ENCODE data around the gene SMIM23. TPM values are rescaled to one million over a fixed set of nuclear protein-coding genes. Genes with fewer than 3 reads are reported as not detected.

Gene SMIM23
- total RNA-seq, 1 experiment from 2014 or later = not detected

DNA sequence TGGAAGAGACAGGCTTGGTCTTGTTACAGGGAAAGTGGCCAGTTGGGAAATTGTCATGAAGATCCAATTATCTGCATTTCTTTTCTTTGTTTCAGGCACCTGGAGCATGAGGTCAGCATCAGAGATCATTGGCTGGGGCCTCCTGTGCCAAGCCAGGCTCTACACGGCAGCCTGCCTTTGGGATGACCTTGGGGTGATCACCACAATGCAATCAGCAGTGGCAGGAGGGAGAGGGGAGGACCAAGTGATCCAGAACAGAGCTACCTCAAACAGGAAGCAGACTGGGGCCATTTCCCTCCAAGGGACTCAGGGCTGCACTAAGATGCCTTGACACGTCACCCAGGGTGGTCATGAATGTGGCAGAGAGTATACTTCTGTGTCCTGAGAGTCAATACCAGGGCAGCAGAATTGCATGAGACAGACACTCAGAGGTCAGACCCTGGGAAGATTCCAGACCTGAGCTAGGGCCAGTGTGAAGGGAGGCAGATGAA lies 8.9 kb downstream of the SMIM23 start:
- H3K9me3 ChIP-seq (ENCODE audit: control insufficient read depth, insufficient read depth, low read depth, low read length) = no peaks in the 10 kb centered on the region
- intact Hi-C loops (cut with micrococcal nuclease; ENCODE audit: unreplicated experiment) (no loop called here), in situ Hi-C loops (cut with HindIII; ENCODE audit: low pct_unique_long_range_greater_than_20kb, low sequenced_read_pairs) (no loop called here)
- ATAC-seq (no peak), DNase-seq (ENCODE audit: low read depth, low spot score) (no peak)
- CTCF ChIA-PET = no interaction called here
- H3K27ac ChIP-seq (ENCODE audit: low read length) = no peak overlapping the region
- TF ChIP-seq POLR2AphosphoS5 (IDR thresholded peaks at IDR 0.05; ENCODE audit: low read depth, low read length) (no peak), TCF7L2 (IDR thresholded peaks at IDR 0.05; ENCODE audit: low read depth, low read length) (no peak), SIN3A (IDR thresholded peaks at IDR 0.05; ENCODE audit: borderline replicate concordance, insufficient read depth, low read depth, low read length) (no peak), CTCF (IDR thresholded peaks at IDR 0.05) (no peak), REST (IDR thresholded peaks at IDR 0.05; ENCODE audit: insufficient read depth in 1 of 2, low read depth in 2 of 2, low read length in 1 of 2) (no peak)
- no peak overlapping the region for H3K4me3 ChIP-seq (ENCODE audit: low read depth in 2 of 2, low read length in 2 of 2)
- no peaks in the 10 kb centered on the region for H3K36me3 ChIP-seq (ENCODE audit: control insufficient read depth, insufficient read depth, low read length)
- BruUV-seq (replicated peaks) = no TSS peak
- POLR2A ChIA-PET = no interaction called here
- H3K4me1 ChIP-seq (ENCODE audit: control insufficient read depth, insufficient read depth, low read length) = no peaks in the 10 kb centered on the region
- H3K27me3 ChIP-seq (ENCODE audit: control insufficient read depth, insufficient read depth, low read length) = 0 out of 2 replicates have a peak, but pooled peaks cover 2% of the 10 kb centered on the region

GRCh38 chr5:171795381-171795780 lies 9.8 kb downstream of the SMIM23 start:
- intact Hi-C loops (cut with micrococcal nuclease; ENCODE audit: unreplicated experiment) = no loop called here
- Histone ChIP-seq H3K4me1 (ENCODE audit: control insufficient read depth, insufficient read depth, low read length) (no peaks in the 10 kb centered on the region), H3K36me3 (ENCODE audit: control insufficient read depth, insufficient read depth, low read length) (no peaks in the 10 kb centered on the region), H3K27me3 (ENCODE audit: control insufficient read depth, insufficient read depth, low read length) (0 out of 2 replicates have a peak, but pooled peaks cover 2% of the 10 kb centered on the region), H3K9me3 (ENCODE audit: control insufficient read depth, insufficient read depth, low read depth, low read length) (no peaks in the 10 kb centered on the region), H3K27ac (ENCODE audit: low read length) (no peak overlapping the region), H3K4me3 (ENCODE audit: low read depth in 2 of 2, low read length in 2 of 2) (no peak overlapping the region)
- no peak for DNase-seq (ENCODE audit: low read depth, low spot score)
- BruUV-seq (replicated peaks) = no TSS peak
- ATAC-seq = no peak
- in situ Hi-C loops (cut with HindIII; ENCODE audit: low pct_unique_long_range_greater_than_20kb, low sequenced_read_pairs) = no loop called here
- ChIA-PET CTCF (interaction anchor here (0.5 kb wide), 1 partner anchor 214 kb away, joined by 14 read pairs; no protein-coding TSS in a partner anchor), POLR2A (no interaction called here)
- TF ChIP-seq TCF7L2 (IDR thresholded peaks at IDR 0.05; ENCODE audit: low read depth, low read length) = no peak
- no peak for TF ChIP-seq REST (IDR thresholded peaks at IDR 0.05; ENCODE audit: insufficient read depth in 1 of 2, low read depth in 2 of 2, low read length in 1 of 2)
- no peak for TF ChIP-seq SIN3A (IDR thresholded peaks at IDR 0.05; ENCODE audit: borderline replicate concordance, insufficient read depth, low read depth, low read length)
- no peak for TF ChIP-seq POLR2AphosphoS5 (IDR thresholded peaks at IDR 0.05; ENCODE audit: low read depth, low read length)
- no peak for TF ChIP-seq CTCF (IDR thresholded peaks at IDR 0.05)
